Measurements from ENCODE around the gene MKRN2.

DNA sequence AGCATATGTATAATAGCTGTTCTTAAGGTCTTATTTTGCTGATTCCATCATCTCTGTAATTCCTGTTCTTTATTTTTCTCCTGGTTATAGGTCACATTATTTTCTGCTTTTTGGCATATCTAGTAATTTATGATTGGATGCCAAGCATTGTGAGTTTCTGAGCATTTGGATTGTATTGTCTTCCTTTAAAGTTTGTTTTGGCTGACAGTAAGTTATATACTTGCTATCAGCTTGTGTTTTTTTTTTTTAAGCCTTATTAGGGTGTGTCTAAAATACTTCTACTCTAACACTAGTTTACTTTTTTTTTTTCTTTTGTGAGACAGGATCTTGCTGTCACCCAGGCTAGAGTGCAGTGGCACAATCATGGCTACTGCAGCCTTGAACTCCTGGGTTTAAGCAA is 10.1 kb downstream of the MKRN2 start:
- TF ChIP-seq, protein P1, sequence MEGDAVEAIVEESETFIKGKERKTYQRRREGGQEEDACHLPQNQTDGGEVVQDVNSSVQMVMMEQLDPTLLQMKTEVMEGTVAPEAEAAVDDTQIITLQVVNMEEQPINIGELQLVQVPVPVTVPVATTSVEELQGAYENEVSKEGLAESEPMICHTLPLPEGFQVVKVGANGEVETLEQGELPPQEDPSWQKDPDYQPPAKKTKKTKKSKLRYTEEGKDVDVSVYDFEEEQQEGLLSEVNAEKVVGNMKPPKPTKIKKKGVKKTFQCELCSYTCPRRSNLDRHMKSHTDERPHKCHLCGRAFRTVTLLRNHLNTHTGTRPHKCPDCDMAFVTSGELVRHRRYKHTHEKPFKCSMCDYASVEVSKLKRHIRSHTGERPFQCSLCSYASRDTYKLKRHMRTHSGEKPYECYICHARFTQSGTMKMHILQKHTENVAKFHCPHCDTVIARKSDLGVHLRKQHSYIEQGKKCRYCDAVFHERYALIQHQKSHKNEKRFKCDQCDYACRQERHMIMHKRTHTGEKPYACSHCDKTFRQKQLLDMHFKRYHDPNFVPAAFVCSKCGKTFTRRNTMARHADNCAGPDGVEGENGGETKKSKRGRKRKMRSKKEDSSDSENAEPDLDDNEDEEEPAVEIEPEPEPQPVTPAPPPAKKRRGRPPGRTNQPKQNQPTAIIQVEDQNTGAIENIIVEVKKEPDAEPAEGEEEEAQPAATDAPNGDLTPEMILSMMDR (conservative IDR thresholded peaks at IDR 0.05): no peak
- TF ChIP-seq ZFX (IDR thresholded peaks at IDR 0.05): no peak
